ENCODE data around the gene IGSF6. TPM values are rescaled to one million over a fixed set of nuclear protein-coding genes. Genes with fewer than 3 reads are reported as not detected.

The IGSF6 gene
- total RNA-seq, result 5.8 TPM

GRCh38 chr16:21652453-21652852 is at the start of gene IGSF6:
Gene IGSF6 (minus strand): TSS chr16:21652608. CDS start chr16:21652598, 10 bp downstream.

GRCh38 chr16:21663889-21664647 is 11.7 kb upstream of the IGSF6 start, which contains the start of gene OTOA:
Gene OTOA (plus strand): TSS chr16:21663968. CDS start chr16:21678515, 14,547 bp downstream.

GRCh38 chr16:21599122-21600030 is 53.0 kb downstream of the IGSF6 start, which contains the start of gene METTL9:
Gene METTL9 (plus strand): TSS chr16:21599577. CDS start chr16:21599734, 157 bp downstream.

Small RNA genes lying within 50 kb of the gene (small RNA-seq; reads per million reads assigned to genes)
- gene RNU6-1005P (not detected), gene RNU6-196P (not detected)

Other genes starting within 250 kb of the IGSF6 start
- 216 TPM for gene METTL9, start 53.0 kb downstream of the IGSF6 start, total RNA-seq
- 0.69 TPM for gene OTOA, start 11.4 kb upstream of the IGSF6 start, total RNA-seq
- gene NPIPB4, start 205.1 kb upstream of the IGSF6 start, total RNA-seq, result 56.3 TPM

Data from diencephalon (tissue), 1 donor.